K562 (cell line): ENCODE data around the gene SERPINA12. TPM values are rescaled to one million over a fixed set of nuclear protein-coding genes. Genes with fewer than 3 reads are reported as not detected.
A peak's percentile ranks its signal among the peaks of the same experiment; 100 is the strongest.

Experiments used
- ATAC-seq: fragments of 200-7000 bp; cut with Tn5 transposase; 3 replicates; pipeline ENCODE4 v1.9.1; 2020; ENCODE audit warnings: moderate library complexity
- BruUV-seq: library from RNA; stranded (reverse); fragments of 400-500 nt; replicated peaks from 2 replicates; lab custom pipeline; 2021; lab: Mats Ljungman, UMichigan
- CTCF ChIA-PET: fragments of 300-600 bp; formaldehyde crosslinking; extraction: SDS; loops from one replicate; lab custom pipeline; 2021; ENCODE audit warnings: low intra/inter-chr PET ratio; lab: Yijun Ruan, JAX
- POLR2A ChIA-PET: fragments of 300-600, 350-650 bp; sonication (Branson Sonifier 250); formaldehyde crosslinking; extraction: SDS; loops from one replicate; lab custom pipeline; 2021; ENCODE audit warnings: antibody characterized with exemption, inconsistent platforms; lab: Yijun Ruan, JAX
- DNase-seq, 4 experiments: peaks; one replicate each; pipeline versions ENCODE4 v3.0.0 to v3.0.0-alpha.2; 2011 to 2018; ENCODE audit warnings: low spot score in 3 of 4, mixed read lengths in 3 of 4; ENCODE audit errors: extremely low read depth in 1 of 4
- FAIRE-seq: peaks from 2 replicates; lab custom pipeline; 2011; peaks lifted over from hg19 to GRCh38; lab: Jason Lieb, UNC
- H2AFZ ChIP-seq: 2 replicates; pipeline ENCODE4 v1.6.0; 2011; ENCODE audit warnings: low read depth, low read length, control low read depth, inconsistent platforms
- H3K27ac ChIP-seq: fragments of 200-600 bp; 3 replicates; pipeline ENCODE4 v1.8.0; 2011; ENCODE audit warnings: low read depth, mild to moderate bottlenecking, control low read depth, inconsistent platforms, low read length, moderate library complexity, mixed read lengths; ENCODE audit errors: extremely low read depth
- H3K27me3 ChIP-seq, 2 experiments: fragments of 300-600 bp in 1 of 2; 2 replicates in 1 of 2; 3 replicates in 1 of 2; pipeline versions ENCODE4 v1.6.0 to v1.8.0; 2011; ENCODE audit warnings: inconsistent platforms in 2 of 2, low read length in 2 of 2, mild to moderate bottlenecking in 1 of 2, mixed read lengths in 1 of 2, moderate library complexity in 1 of 2; ENCODE audit not compliant: control insufficient read depth in 2 of 2, insufficient read depth in 2 of 2
- H3K36me3 ChIP-seq: fragments of 300-600 bp; 3 replicates; pipeline ENCODE4 v1.8.0; 2011; ENCODE audit warnings: mild to moderate bottlenecking, low read length, inconsistent platforms; ENCODE audit not compliant: control insufficient read depth, insufficient read depth
- H3K4me1 ChIP-seq, 2 experiments: fragments of 200-600 bp in 1 of 2; replicated peaks in 1 of 2; 2 replicates in 1 of 2; 3 replicates in 1 of 2; pipeline versions ENCODE4 v1.5.1 to v1.8.0; 2011; ENCODE audit warnings: inconsistent platforms in 2 of 2, low read length in 2 of 2, mild to moderate bottlenecking in 1 of 2, mixed read lengths in 1 of 2, moderate library complexity in 1 of 2; ENCODE audit not compliant: control insufficient read depth in 2 of 2, insufficient read depth in 2 of 2
- H3K4me2 ChIP-seq: 2 replicates; pipeline ENCODE4 v1.6.1; 2011; ENCODE audit warnings: low read length, control low read depth, inconsistent platforms, mixed read lengths; ENCODE audit not compliant: insufficient read depth
- H3K4me3 ChIP-seq: fragments of 200-600 bp; sonication (generic), shearing (Covaris generic); 2 replicates; pipeline ENCODE4 v1.5.1; 2016; ENCODE audit warnings: control low read depth, inconsistent platforms
- H3K79me2 ChIP-seq: fragments of 200-600 bp; 3 replicates; pipeline ENCODE4 v1.8.0; 2011; ENCODE audit warnings: low read length, inconsistent platforms; ENCODE audit not compliant: control insufficient read depth, insufficient read depth
- H3K9ac ChIP-seq, 2 experiments: 2 replicates each; pipeline versions ENCODE4 v1.6.0 to v1.6.1; 2011; ENCODE audit warnings: low read depth in 2 of 2, low read length in 2 of 2, control low read depth in 1 of 2, inconsistent platforms in 1 of 2, mild to moderate bottlenecking in 1 of 2, mixed read lengths in 1 of 2; ENCODE audit not compliant: insufficient read depth in 1 of 2
- H3K9me1 ChIP-seq: one replicate; pipeline ENCODE4 v1.6.0; 2011; ENCODE audit warnings: inconsistent platforms, mild to moderate bottlenecking, low read length, moderate library complexity; ENCODE audit not compliant: control insufficient read depth, insufficient read depth
- H3K9me3 ChIP-seq: replicated peaks from 2 replicates; pipeline ENCODE4 v1.5.1; 2011; ENCODE audit warnings: low read depth, low read length, inconsistent platforms; ENCODE audit not compliant: control insufficient read depth, insufficient read depth
- H4K20me1 ChIP-seq: replicated peaks from 2 replicates; pipeline ENCODE4 v1.6.1; 2011; ENCODE audit warnings: low read length, inconsistent platforms, mixed read lengths; ENCODE audit not compliant: control insufficient read depth, insufficient read depth
- FOXA3 ChIP-seq, 2 experiments: fragments of 450-650 bp in 1 of 2; sonication (generic) in 1 of 2; formaldehyde crosslinking; IDR thresholded peaks in 1 of 2; conservative IDR thresholded peaks in 1 of 2; 2 replicates each; pipeline versions ENCODE4 v1.4.0 to v1.8.0; 2020 to 2022; ENCODE audit warnings: mild to moderate bottlenecking in 2 of 2, missing genetic modification reagents in 1 of 2
- HMGN3 ChIP-seq: IDR thresholded peaks from 2 replicates; pipeline ENCODE4 v1.6.1; 2011; ENCODE audit warnings: borderline replicate concordance, low read depth, mild to moderate bottlenecking, mixed read lengths, low read length; ENCODE audit not compliant: insufficient read length; ENCODE audit errors: extremely low read depth
- KHSRP ChIP-seq: fragments of 450-650 bp; IDR thresholded peaks from 2 replicates; pipeline ENCODE4 v1.6.1; 2017
- NFATC3 ChIP-seq: fragments of 450-650 bp; IDR thresholded peaks from 2 replicates; pipeline ENCODE4 v1.6.1; 2017; ENCODE audit warnings: mild to moderate bottlenecking
- PHF21A ChIP-seq: fragments of 450-650 bp; IDR thresholded peaks from 2 replicates; pipeline ENCODE4 v1.6.1; 2017; ENCODE audit warnings: low read depth, borderline replicate concordance
- ZNF263 ChIP-seq: sonication (generic); formaldehyde crosslinking; IDR thresholded peaks from 2 replicates; pipeline ENCODE4 v1.8.0; 2022; ENCODE audit warnings: mild to moderate bottlenecking, missing genetic modification reagents, borderline replicate concordance
- WGBS: fragments of 100-300 bp; shearing (Covaris generic); methylation state at CpG from one replicate; pipeline ENCODE4 v1.1.6; 2016; ENCODE audit warnings: low coverage, mixed read lengths; ENCODE audit not compliant: insufficient coverage; ENCODE audit errors: missing lambda C conversion rate; 5-methylcytosine and 5-hydroxymethylcytosine counted together
- in situ Hi-C: fragments of 300-500 bp; cut with MboI; formaldehyde crosslinking; loops from 4 replicates; pipeline ENCODE4 v1.15.0; 2018; ENCODE audit warnings: inconsistent platforms, mixed read lengths
- intact Hi-C: fragments of 100-400 bp; cut with micrococcal nuclease; formaldehyde crosslinking; loops from 2 replicates; pipeline ENCODE4 v1.14.2; 2022
- polyA plus RNA-seq, 8 experiments: library from polyadenylated mRNA; depleted of rRNA in 4 of 8; stranded (reverse) in 5 of 8; unstranded in 3 of 8; fragments of >200 nt; fragmentation: Nextera tagmentation in 2 of 8; fragmentation: Illumina TruSeq in 1 of 8; extraction: Ambion mirVana in 2 of 8; extraction: Trizol in 1 of 8; gene quantifications; 2 replicates each; pipeline versions ENCODE4 v1.2.1 to v1.2.3, GENCODE V29; 2011 to 2014; ENCODE audit warnings: inconsistent platforms in 1 of 8, missing spikeins in 1 of 8
- total RNA-seq, 7 experiments: library from RNA; depleted of rRNA in 6 of 7; stranded (reverse); fragments of >200 nt in 6 of 7; fragmentation: Illumina TruSeq in 2 of 7; extraction: Trizol in 2 of 7; gene quantifications; 2 replicates each; pipeline versions ENCODE4 v1.2.1 to v1.2.3, GENCODE V29; 2011 to 2021; ENCODE audit warnings: low replicate concordance in 1 of 7
- TF ChIP-seq, protein P1 (sequence below): sonication (generic); formaldehyde crosslinking; IDR thresholded peaks from 2 replicates; pipeline ENCODE4 v1.8.1; 2023; ENCODE audit warnings: mild to moderate bottlenecking, missing genetic modification reagents
- TF ChIP-seq, protein P2 (sequence below), 2 experiments: fragments of 450-650 bp; formaldehyde crosslinking in 1 of 2; IDR thresholded peaks; 2 replicates each; pipeline versions ENCODE4 v1.4.0 to v1.6.1; 2014 to 2020; ENCODE audit warnings: mild to moderate bottlenecking in 2 of 2, borderline replicate concordance in 1 of 2, low read depth in 1 of 2

Gene SERPINA12
- total and polyA plus RNA-seq, 9 of the 15 experiments (the other 6 are each of a cell fraction or from before 2014, with no cell fraction given), result not detected

DNA sequence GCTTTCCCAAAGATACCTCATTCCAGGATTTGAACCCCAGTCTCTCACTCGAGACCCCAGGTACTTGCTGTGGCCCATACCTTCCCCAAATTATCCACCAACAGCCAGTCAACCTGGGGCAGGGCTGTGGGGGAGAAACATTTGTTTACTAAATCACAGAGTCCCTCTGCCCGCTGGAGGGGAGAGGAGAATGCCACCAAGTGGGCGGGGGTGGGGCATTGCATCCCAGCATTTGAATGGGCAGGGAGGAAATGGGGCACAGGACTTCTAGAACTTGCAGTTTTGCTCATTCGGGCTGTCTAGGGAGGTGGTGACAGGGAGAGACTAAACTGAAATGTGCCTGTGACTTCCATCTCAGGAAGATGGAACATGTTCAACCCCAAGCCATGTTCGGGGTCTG is 22.4 kb downstream of the SERPINA12 start (continued):
- TF ChIP-seq, protein P1, sequence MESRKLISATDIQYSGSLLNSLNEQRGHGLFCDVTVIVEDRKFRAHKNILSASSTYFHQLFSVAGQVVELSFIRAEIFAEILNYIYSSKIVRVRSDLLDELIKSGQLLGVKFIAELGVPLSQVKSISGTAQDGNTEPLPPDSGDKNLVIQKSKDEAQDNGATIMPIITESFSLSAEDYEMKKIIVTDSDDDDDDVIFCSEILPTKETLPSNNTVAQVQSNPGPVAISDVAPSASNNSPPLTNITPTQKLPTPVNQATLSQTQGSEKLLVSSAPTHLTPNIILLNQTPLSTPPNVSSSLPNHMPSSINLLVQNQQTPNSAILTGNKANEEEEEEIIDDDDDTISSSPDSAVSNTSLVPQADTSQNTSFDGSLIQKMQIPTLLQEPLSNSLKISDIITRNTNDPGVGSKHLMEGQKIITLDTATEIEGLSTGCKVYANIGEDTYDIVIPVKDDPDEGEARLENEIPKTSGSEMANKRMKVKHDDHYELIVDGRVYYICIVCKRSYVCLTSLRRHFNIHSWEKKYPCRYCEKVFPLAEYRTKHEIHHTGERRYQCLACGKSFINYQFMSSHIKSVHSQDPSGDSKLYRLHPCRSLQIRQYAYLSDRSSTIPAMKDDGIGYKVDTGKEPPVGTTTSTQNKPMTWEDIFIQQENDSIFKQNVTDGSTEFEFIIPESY (CRISPR knock-in tag), result no peak
- no peak for TF ChIP-seq KHSRP
- TF ChIP-seq FOXA3 (CRISPR knock-in tag; conservative IDR thresholded peaks at IDR 0.05 in 1 of 2, IDR thresholded peaks at IDR 0.05 in 1 of 2), result no peak
- no peak for TF ChIP-seq ZNF263 (CRISPR knock-in tag)
- no peak for TF ChIP-seq PHF21A
- TF ChIP-seq, all 486 proteins: peak for 0

DNA sequence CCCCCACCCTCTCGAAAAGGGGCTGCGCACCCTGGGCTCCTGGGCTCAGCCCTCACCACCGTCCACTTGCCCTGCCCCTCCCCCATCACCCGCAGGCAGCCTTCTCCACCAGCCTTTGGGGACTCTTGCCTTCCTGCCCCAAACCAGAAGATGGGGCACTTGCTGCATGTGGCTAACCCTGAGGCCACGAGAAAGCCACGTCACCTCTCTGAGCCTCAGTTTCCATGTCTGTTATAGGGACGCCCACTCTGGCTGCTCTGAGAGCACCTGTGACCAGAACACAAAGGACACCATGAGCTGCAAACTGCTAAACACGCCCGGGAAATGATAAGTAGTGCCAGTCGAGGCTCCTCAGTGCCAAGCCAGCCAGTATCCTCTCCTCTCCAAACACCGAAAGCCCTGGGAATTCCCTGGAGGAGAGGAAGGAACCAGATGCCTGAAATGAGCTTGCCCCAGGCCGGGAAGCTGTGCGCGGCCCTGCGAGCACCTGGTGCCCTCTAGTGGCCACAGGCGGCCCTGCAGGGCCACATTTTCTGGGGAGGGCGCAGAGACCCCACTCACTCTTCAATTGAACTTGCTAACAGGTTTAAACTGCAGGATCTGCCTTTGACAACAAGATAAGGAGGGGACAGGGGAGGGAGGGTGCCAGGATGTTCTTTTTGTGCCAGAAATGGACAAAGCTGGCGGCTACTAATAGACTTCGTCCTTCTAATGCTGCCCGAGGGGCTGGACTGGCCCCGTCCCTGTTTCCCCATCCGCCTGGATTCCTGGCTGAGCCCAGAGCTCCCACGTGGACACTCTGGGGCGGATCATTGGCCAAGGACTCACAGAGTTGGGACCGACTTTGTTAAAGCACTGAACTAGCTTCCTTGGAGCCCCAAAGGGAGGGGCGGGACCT is 23.1 kb downstream of the SERPINA12 start:
- H3K4me1 ChIP-seq, result no peaks in the 10 kb centered on the region
- H3K9me1 ChIP-seq, result no peaks in the 10 kb centered on the region
- no peaks in the 10 kb centered on the region for H3K9me3 ChIP-seq
- 2% methylated on average over 17 of the region's 26 CpGs for WGBS
- FAIRE-seq (no peak), DNase-seq (peak; percentile 16 to 71 (median 61)), ATAC-seq (peak; percentile 85)
- CTCF ChIA-PET, result no interaction called here
- no TSS peak for BruUV-seq
- no peak overlapping the region for H3K4me3 ChIP-seq
- H3K36me3 ChIP-seq, result no peaks in the 10 kb centered on the region
- H3K4me2 ChIP-seq, result no peak overlapping the region
- no peaks in the 10 kb centered on the region for H3K79me2 ChIP-seq
- H4K20me1 ChIP-seq, result no peaks in the 10 kb centered on the region
- POLR2A ChIA-PET, result interaction anchor here (0.6 kb wide), 1 partner anchor 25 kb away, joined by 4 read pairs; no protein-coding TSS in a partner anchor
- no peak overlapping the region for H3K9ac ChIP-seq
- H2AFZ ChIP-seq, result no peak overlapping the region
- no peak overlapping the region for H3K27ac ChIP-seq
- in situ Hi-C loops (no loop called here), intact Hi-C loops (loop anchor here (2.0 kb wide), 1 partner anchor 63 kb away; no protein-coding TSS in a partner anchor)
- peaks cover 0 to 8% of the 10 kb centered on the region in 2 experiments; a peak in 1 of 5 replicates for H3K27me3 ChIP-seq
- TF ChIP-seq NFATC3 (no peak), HMGN3 (no peak)
- TF ChIP-seq, protein P2, sequence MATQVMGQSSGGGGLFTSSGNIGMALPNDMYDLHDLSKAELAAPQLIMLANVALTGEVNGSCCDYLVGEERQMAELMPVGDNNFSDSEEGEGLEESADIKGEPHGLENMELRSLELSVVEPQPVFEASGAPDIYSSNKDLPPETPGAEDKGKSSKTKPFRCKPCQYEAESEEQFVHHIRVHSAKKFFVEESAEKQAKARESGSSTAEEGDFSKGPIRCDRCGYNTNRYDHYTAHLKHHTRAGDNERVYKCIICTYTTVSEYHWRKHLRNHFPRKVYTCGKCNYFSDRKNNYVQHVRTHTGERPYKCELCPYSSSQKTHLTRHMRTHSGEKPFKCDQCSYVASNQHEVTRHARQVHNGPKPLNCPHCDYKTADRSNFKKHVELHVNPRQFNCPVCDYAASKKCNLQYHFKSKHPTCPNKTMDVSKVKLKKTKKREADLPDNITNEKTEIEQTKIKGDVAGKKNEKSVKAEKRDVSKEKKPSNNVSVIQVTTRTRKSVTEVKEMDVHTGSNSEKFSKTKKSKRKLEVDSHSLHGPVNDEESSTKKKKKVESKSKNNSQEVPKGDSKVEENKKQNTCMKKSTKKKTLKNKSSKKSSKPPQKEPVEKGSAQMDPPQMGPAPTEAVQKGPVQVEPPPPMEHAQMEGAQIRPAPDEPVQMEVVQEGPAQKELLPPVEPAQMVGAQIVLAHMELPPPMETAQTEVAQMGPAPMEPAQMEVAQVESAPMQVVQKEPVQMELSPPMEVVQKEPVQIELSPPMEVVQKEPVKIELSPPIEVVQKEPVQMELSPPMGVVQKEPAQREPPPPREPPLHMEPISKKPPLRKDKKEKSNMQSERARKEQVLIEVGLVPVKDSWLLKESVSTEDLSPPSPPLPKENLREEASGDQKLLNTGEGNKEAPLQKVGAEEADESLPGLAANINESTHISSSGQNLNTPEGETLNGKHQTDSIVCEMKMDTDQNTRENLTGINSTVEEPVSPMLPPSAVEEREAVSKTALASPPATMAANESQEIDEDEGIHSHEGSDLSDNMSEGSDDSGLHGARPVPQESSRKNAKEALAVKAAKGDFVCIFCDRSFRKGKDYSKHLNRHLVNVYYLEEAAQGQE (IDR thresholded peaks at IDR 0.05; ENCODE audit: borderline replicate concordance), result 0 out of 2 replicates have a peak, but pooled peaks have one; percentile 5
- TF ChIP-seq, protein P2 (CRISPR knock-in tag; IDR thresholded peaks at IDR 0.05; ENCODE audit: low read depth), result no peak
